HG03571 (cell line): Measurements from ENCODE around the gene ELP4.

Experiments used
- ATAC-seq: cut with Tn5 transposase; IDR thresholded peaks from one replicate; pipeline ENCODE4 v1.9.1; 2021; ENCODE audit not compliant: unreplicated experiment

The ELP4 gene

DNA sequence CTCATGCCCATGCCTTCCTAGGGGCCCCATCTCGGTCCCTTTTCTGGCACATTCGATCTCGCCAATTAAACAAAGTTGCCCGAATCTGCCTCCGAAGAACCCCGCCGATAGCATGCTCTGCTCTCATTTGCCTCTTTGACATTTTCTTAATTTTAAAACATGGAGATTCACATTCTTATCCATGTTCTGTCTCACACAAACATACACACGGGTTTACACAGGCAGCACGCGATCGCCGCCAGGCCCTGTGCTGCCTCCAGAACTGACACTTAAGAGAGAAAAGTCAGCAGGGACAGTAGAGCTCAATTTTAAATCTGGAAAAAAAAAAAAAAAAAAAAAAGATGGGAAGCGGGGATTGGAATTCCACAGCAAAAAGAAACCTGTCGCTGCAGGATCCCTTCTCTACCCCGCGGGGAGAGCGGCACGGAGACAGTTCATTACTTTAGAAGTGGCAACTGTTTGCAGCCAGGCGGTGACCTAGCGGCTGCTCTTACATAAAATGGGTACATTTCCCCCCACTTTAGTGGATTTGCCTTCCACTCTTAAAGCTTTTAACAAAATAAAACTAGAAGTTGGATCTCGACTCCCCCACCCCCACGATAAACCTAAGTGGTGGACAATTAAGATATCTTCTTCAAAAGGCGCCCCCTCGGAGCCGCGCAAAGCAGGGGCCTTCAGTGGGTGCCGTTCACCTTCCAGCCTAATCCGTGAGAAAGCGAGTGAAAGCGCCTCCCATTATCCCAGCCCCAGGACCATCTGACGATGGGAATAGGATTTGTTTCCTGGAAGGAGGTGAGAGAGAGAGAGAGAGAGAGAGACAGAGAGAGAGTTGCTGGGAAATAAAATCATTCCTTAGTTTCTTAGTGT lies 287.9 kb downstream of the ELP4 start:
- no peak for ATAC-seq

DNA sequence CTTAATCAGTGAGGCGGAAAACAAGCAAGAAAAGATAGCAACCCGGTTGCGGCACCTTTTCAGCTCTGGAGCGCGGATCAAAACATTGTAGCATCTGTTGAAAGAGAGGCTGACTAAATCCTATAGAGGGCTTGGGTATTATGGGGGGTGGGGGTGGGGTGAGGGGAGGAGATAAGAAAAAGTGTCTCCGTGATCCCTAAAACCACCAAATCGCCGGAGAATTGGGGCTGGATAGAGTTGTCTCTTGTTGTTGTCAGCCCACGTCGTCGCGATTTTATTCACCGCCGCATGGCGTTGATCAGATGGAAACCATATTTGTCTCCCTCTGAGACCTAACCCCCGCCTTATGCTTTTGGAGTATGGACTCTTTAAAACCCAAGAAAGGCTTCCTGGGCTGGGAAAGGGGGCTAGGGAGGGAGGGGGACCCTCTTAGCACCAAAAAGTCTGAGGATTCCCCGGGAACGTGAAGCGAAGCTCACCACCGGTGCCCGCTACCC lies 288.5 kb downstream of the ELP4 start:
- no peak for ATAC-seq

DNA sequence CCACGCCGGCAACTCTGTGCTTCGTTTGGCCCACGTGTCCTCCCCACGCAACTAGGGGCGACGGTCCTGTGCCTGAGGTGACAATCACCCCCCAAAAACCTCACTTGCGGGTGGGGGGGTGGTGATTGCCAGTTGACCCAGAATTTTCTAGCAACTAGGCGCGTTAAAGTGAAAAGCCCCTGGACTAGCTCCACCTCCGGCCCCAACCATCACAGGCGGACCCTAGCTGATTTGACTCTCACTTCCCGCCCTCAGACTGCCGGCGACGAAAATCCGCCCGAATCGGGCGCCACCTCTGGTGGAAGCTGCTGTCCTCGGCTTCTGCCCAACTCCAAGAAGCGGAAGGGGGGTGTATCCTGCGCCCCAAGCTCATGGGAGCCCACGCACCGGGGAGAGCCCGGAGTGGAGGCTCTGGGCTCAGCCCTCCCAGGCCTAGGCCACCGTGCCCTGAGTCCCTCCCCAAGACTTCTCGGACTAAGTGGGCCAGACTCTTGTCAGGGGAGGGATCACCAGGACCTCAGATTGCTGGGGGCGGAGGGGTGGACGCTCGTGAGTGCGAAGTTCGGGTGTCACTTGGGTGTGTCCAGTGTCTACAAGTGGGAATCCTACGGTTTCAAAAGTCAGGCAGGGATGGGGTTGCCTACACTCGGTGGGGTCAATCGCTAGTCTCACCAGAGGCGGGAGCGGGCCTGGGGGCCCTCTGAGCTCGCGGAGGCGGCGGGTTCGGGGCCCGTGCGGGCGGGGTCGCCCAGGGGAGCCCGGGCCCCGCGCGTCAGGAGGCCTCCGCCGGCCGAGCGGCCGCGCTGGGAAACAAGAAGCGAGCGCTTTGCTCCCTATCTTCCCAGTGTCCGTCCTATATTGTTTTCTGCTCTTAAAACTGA lies 289.2 kb downstream of the ELP4 start:
- no peak for ATAC-seq

DNA sequence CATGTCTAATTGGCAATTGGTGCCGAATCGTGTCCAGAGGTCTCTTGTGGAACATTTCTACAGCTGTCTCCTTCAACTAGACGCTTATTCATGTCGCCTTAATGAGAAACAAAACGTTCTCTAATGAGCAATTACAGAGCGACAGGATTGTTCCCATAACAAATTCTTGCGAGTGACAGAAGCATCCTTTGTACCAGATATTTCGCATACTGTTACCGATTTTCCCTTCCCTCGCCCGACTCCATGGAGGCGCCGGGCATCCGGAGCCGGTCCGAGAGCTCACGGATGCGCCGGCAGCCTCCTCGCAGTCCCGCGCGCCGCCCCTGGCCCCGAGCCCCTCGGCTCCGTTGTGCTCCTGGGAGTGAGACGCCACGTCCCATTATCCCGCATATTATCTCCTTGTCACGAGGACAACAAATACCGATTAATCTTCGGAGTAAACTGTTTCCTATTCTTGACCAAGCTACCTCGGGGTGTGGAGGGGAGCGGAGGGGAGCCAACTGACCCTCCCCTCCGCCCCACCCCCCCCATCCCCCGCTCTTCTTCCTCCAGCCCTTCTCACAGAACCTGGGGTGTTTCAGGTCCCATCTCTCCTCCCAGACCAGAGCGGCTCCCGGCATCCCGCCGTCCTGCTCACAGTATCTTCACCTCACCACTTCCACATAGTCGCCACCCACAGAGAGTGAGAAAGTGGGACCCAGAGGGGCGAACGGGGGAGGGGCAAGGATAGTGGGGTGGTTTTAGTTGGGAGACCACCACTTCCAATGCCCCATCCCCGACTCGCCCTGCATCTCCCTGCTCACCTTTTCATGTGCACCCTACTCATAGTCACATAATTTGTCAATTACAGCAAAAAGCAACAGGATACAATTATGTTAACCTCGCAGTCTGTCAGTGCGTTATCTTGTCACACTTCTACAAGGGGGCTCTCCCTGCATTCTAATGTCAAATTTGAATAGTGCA lies 290.1 kb downstream of the ELP4 start:
- no peak for ATAC-seq

DNA sequence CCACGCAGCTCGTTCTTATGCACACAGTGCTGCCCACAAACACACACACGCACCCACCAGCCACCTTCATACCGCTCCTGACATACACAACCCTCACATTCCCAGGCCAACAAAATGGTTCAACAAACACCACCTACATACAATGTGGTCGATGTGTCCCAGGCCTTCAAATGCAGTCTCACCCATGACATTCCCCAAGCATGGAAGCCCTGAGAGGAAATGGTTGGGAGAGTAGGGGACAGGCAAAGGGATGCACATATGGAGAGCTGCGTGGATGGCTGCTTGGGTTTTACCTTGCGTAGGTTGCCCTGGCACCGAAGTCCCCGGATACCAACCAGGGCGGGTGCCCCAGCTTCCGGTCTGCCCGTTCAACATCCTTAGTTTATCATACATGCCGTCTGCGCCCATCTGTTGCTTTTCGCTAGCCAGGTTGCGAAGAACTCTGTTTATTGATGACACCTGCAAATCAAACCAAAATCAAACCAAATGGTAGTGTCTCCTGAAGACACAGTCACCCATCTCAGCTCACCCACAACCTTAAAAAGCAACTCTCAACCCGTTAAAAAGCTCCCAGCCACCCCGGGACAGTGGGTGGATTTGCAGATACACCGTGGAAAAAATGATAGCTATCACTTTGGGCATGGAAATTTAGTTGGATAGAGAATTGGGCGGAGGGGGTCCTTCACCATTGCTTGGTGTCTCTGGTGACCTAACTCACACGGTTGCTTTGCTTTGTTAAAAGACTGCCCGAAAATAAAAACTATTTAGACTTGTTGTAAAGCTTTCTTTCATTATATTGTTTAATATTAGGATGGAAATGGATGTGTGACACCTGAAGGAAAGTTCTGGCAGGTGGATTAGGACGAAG lies 291.1 kb downstream of the ELP4 start:
- no peak for ATAC-seq

DNA sequence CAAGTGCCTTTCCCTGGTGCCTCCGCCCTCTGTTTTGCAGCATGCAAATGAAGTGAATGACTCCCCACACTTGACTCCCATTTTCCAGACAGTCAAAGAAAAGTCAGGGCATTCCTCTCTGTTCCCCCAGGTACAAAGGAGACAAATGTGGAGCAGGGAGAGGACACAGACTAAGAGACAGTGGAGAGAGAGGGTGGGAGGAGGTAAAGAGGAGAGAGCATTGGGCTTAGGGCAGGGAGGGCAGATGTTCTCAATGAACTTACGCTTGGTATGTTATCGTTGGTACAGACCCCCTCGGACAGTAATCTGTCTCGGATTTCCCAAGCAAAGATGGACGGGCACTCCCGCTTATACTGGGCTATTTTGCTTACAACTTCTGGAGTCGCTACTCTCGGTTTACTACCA lies 291.7 kb downstream of the ELP4 start:
- ATAC-seq, result no peak

DNA sequence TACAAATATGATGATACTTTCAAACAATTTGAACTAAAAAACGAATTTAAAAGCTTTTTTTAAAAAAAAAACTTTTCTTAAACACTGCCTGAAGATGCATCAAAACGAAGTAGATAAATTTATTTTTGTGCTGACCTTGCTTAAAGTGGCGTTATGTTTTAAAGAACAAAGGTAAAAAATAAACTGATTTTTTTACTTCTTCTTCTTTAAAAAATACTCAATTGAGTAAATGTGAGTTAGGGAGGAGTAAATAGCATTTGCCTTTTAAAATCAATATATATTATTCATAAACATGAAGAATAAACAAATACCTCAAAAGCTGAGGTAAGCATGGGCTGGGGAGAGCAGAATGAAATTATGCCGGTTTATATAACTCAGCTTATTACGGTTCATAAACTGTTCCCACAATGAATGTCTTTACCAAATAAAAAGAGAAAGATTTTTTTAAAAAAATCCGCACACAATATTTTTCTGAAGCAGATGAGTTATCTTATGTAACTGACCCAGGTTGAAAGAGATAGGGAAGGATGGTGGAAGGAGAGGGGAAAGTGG lies 292.5 kb downstream of the ELP4 start:
- no peak for ATAC-seq

DNA sequence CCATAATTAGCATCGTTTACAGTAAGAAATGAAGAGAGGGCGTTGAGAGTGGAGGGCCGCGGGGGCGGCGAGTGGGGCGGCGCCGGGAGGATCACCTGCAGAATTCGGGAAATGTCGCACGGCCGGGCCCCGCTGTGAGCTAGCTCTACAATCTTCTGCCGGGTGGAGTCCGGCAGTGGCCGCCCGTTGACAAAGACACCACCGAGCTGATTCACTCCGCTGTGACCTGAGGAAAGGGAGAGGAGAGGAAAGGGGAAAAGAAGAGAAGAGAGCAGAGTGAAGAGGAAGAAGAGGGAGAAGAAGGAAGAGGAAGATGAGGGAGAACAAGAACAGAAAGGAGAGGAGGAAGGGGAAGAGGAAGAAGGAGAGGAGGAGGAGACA lies 293.0 kb downstream of the ELP4 start:
- ATAC-seq, result no peak

DNA sequence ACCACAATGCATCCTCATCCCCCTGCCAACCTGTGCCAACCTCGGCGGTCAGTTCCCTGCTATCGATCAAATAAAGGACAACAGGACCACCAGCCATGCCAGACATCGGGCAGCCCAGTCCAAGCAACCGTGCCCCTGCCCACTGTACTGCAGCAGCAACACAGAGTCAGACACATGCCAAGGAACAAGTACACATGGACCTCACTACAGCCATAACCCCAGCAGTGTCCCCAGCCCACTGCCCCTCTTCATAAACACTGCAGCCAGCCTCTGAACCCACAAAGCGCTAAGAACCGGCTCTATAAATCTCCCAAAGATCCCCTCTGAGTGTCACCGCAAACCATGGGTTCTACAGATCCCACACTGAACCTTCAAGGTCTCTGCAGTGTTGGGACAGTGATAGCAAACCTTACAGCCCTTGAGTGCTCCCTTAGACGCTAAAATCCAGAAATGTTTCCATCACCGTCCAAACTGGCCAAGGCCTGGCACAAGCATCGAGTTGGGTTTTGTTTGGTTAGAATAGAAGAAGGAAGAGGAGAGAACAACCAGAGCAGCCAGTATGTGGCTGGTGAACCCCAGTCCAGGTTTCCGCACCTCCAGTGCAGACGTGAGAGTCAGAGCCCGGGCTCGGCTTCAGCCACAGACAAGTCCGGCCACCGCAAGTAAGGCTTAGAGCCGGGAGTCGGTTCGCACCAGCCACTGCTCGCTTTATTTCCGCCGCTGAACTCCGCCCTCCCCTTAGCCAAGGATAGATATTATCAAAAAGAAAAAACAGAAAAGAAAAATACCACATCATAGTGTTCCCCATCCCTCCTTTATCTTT lies 293.6 kb downstream of the ELP4 start:
- no peak for ATAC-seq

DNA sequence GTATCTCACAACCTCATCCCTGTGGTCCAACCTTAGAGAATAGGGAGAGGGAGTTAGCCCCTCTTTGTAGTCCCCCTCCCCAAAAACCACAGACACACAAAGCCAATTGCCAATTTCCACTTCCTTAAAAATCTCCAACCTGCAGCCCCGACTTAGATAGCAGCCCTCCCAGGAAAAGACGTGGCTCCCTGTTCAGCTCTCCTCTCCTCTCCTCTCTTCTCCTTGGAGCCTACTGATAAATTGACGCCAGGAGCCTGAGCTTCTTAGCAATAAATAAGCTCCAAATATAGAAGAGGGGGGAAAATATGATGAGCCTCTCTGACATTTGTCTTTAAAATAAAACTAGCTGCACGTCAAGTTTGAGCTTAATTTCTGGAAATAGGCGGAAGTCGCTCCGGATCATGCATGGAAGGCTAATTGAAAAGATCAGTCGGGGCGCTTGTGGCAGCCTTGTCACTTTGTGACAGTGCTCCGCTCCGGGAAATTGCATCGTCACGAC lies 294.3 kb downstream of the ELP4 start:
- no peak for ATAC-seq

DNA sequence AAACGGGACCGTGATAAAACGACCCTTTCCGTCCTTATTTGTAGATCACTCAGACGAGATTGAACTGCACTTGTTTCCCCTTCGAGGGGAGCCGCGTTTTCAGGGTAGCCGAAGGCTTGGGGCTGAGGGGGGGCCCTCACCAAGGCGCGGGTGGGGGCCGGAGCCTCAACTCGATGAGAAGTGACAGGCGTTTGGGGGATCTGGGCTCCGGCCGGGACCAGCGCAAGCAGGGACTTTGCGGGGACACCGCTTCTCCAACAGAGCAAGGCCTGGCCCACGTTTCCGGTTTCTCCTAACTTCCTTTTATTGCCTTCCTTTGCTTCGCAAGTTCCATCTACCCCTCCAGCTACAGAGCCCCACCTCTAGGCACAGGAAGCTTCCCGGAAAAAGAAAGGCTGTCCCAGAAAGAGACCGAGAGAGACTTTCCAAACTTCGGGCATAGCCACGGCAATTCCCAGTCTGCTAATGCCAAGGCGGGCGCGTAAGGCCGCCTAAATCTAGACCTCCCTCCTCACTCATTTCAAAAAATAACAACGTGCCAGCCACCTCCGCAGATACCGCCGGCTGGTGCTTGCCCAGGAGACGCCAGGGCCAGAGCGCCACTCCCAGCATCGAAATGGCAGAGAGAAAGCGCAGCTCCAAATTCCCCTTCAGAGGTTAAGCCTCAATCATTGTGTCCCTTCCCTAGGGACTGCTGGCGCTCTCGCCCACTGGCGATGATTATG lies 294.9 kb downstream of the ELP4 start:
- ATAC-seq, result no peak

DNA sequence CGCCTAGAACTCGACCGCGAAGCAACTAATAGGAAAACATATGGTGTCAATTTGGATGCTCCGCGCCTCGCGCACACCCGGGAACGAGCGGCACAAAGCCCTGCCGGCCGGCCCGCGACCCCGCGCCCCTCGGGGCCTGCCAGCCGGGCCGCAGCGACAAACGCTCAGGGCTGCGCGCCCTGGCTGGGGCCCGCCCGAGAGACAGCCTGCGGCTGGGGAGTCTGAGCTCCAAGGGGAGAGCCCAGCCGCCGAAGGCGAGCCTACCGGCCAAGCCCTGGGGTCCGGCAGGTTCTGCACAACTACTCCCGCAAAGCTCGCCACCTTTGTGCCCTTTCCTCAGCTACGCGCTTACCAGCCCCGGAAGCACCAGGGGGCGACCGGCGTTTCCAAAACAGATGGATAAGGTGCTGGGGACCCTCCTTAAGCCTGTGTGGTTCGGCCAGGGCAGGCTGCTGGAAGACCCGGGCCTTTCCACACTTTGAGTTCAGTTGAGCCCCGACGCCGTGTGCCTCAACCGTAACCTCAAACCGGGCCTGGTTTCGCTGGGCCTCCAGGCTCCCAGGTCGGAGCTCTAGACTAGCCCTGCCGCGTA lies 295.6 kb downstream of the ELP4 start:
- ATAC-seq, result no peak

DNA sequence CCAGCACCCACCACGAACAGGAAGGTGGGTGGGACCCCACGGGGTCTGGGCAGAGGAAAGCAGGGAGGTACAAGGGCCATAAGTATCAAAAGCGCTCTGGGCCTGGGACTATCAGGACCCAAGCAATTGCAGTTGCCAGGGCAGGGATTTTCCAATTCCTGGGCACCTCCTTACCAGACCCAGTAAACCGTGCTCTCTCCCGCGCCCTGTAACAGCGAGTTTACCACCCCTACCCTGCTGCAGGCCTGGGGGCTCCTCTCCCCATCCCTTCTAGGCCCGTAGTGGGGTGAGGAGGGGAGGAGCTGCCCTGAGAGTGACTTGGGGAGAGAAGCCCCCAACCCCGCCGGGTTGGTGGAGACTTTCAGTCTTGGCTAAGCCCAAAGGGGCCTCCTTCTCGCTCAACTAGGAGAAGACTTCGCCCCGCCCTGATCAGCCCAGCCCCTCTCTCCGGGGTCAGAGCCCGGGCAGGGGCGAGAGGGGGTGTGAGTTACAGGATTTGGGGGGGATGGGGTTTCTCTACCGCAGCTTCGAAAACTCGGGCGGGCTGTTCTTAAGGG lies 296.1 kb downstream of the ELP4 start:
- no peak for ATAC-seq

DNA sequence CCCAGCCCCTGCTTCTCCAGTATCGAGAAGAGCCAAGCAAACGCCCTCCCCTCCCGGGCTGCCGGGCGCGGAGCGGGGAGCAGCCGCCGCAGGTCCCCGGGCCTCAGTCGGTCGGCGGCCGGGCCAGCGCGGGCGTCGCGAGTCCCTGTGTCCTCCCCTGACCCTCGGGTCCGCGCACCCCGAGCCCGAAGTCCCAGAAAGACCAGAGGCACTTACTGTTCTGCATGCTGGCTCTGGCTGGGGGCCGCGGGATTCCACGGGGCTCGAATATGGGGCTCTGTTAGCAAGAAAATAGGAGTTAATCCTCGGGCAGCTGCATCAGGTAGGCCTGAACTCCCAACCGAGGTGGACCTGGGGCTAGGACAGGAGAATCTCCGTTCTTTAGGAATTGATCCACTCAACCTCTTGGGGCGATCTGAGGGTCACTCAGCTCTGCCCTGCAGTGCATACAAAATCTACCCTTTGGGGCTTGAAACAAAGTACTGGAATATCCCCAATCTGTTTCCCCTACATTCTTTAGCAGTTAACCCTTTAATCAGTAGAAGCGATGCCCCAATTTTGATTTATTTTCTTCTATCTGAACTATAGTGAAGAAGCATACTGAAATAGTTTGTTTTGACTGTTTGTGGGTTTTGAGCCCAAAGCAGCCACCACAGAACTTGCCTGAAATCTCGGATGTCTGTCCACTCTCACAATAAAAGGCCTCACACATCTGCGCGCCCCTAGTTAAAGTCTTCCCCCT lies 296.8 kb downstream of the ELP4 start:
- no peak for ATAC-seq

DNA sequence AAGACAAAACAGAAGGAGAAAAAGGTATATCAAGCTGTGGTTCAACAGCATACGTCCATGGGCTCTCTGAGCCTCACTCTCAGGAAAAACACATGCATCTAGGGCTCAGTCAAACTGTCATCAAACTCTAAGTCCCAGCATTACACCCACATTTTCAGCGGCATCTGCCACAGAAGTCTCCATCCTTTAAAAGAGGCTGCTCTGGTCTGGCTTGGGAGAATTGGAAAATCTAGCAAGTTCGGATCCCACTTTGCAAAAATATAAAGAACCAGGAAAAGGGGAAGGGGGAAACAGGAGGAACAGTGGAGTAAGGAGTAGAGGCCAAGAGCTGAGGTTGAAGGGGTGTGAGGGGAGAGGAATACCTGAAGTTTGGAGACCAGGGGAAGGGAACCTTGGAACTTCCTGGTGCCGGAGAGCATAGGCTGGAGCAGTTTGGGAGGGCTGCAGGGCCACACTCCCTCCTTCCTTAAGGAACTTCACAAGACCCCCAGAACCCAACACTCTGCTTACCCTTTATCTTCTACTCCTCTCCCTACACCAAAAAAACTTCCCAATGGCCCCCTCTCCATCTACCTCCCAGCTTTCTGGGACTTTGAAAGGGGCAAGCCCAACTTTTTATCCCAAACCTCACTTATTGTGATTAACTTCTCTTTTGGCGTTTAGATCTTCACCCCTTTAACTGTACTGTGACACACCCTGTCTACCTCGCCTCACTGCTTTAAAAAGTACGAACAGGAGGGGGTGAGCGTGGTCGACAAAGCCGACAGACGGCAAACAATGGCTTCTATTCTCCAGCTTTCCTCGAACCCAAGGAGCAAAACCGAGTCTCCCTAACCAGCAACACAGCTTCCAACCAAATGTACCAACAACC lies 297.6 kb downstream of the ELP4 start:
- no peak for ATAC-seq
